ENCODE data around the gene LAMB4.

Gene LAMB4

GRCh38 chr7:108140671-108141070 lies 10.5 kb upstream of the LAMB4 start:
- no peak for DNase-seq

GRCh38 chr7:108138911-108139310 lies 8.8 kb upstream of the LAMB4 start:
- no peak for DNase-seq

DNA sequence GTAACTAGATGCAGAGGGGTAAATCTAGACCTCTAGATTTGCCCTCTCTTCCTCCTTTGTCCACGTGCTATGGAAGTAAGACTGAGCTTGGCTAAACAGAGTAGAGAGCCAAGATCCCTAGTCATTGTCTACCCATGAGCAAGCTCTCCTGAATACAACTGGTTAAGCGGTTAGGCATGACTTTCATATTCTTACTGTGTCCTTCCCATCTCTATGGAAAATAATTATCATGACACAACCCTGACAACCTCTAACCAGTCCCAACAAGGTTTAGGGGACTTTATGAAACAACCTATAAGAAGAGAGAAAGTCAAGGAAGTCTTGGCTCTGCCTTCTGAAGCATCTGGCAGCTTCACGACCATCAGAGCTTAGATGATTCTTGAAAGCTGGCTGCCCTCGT lies 7.8 kb upstream of the LAMB4 start:
- no peak for DNase-seq

DNA sequence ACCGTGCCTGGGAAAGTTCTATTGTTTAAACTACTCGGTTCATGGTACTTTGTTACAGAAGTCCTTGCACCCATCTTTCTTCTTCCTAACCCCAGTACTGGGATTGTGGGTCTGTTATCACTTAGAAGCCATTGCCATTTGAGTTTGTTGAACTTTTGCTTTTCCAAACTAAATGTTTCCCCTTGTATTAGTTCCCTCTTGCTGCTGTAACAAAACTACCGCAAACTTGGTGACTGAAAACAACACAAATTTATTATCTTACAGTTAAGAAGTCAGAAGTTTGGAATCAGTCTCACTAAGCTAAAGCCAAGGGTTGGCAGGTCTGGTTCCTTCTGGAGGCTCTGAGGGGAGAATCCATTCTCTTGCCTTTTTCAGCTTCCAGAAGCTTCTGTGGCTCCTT lies 6.9 kb upstream of the LAMB4 start:
- DNase-seq = no peak

GRCh38 chr7:108136191-108136688 lies 6.1 kb upstream of the LAMB4 start:
- DNase-seq = no peak

GRCh38 chr7:108135446-108136190 lies 5.5 kb upstream of the LAMB4 start:
- no peak for DNase-seq

DNA sequence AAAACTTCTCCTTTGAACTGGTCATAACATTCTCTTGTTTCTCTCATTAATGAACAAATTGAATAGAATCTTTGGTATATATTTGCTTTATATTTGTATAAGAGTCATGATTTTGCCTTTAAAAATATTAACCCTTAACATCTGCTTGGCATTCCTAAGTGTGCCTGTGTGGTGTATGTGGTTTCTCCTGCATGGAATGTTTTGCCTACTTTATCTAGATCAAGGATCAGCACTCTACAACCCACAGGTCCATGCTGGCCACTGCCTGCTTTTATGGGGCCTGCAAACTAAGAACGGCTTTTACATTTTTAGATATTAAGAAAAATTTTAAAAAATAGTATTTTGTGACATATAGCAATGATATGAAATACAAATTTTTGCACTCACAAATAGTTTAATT lies 4.3 kb upstream of the LAMB4 start:
- DNase-seq = no peak

DNA sequence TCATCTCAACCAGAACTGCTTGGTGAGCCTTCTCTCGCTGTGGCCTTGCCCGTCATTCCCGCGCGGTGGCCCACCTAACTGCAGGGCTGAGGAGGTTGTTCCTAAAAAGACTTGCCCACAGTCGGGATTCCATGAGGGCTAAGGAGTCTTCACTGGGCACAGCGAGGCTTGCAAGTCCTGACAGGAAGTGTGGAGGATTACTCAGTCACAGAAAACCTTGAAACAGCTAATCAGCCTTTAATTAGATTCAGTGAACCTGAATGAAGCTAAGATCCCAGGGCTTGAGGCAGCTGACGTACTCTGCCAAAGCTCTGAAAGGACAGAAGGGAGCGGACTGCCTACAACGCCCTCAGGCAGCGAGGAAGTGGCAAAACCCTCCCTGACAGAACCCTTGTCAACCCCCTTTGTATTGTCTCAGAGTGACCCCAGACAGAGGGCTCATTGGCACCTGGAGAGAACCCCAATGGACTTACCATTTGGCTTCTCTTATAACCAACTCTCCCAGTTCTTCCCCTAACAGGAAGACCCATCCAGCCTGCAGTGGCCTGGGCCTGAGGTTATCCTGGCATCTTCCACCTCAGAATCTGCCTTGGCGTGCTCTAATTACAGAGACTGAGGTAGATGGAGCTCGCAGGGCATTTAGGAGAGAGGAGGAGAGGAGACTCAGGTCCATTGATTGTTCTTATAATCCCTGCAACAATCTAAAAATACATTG lies 2.5 kb upstream of the LAMB4 start:
- DNase-seq = no peak

- no peak for DNase-seq
Measured at GRCh38 chr7:108129018-108129965, 869 bp downstream of the LAMB4 start.

- no peak for DNase-seq
Measured at GRCh38 chr7:108128514-108128913, 1.6 kb downstream of the LAMB4 start.

DNA sequence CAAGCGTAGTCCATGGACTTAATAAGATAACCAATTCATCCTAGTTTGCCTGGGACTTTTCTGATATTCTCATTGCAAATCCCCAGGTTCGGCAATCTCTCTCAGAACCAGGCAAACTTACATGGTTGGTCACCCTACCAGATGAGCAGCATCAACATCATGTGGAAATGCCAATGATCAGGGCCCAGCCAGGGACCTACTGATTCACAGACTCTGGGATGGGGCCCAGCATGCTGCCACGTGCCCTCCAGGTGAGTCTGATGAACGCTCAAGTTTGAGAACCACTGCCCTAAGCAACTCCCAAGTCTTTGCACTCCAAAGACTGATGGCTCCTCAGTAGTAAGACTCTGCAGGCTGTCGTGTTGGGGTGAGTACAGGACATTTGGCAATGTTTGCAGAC lies 2.7 kb downstream of the LAMB4 start:
- DNase-seq = no peak

DNA sequence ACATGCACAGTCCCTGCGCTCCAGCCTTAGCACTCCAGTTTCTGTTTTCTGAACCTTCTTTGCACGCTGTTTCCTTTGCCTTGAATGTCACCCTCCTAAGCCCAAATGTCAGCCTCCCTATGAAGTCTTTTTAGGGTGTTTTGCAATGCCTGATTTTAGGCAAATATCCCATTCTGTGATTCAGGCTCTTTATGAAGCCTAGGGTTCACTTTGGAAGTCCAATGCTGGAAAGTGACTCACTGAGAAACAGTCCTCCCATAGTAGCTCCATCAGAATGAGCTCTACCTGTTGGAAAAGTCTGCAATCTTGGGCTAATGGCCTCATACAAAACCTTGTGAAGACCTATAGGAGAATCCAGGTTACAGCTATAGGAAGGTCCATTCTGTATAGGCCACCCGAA lies 5.3 kb downstream of the LAMB4 start:
- no peak for DNase-seq

DNA sequence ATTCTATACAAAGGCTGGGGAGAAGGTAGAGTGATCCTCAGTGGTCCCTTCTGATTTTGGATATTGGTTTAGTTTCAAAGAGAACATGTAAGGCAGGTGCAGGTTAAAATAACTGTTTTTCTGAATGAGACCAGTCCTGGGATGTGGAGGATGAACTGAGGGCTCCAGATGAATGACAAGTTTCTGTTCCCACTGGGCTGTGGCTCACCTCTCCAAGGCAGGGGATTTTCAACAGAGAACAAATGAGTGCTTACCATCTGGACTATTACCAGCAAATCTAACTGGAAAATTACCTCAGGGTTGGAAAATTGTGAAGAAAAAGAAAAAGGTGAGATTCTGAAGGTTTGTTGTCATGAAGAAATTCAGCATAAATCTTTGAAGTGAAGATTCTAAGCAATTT lies 8.0 kb downstream of the LAMB4 start:
- no peak for DNase-seq

DNA sequence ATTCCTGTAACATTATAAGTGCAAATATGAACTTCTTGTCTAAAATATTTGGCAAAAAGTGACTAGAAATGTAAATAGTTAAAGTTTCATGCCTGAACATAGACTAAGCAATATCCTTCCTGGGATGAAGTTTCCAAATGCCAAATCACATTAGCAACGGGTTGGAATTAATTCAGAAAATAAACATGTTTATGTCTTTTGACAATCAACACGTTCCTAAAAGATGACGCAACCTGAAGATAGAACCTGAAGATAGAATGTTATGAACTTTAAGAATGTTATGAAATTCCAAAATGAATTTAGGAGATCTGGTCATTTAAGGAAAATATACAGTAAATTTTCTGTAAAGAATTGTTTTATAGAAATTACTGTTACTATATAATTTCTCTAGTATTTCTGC lies 9.2 kb downstream of the LAMB4 start:
- DNase-seq = no peak

- no peak for DNase-seq
Measured at GRCh38 chr7:108120196-108120595, 10.0 kb downstream of the LAMB4 start.

DNA sequence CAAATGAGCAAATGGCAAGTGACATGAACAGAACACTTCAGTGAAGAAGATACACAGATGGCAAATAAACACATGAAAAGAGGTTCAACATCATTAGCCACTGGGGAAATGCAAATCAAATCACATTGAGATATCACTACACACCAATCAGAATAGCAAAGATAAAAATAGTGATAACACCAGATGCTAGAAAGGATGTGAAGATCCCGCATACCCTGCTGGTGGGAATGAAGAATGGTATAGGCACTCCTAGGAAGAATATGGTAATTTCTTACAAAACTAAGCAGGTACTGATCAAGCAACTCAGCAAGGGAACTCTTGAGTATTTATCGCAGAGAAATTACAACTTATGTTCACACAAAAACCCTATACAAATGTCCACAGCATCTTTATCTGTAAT lies 11.2 kb downstream of the LAMB4 start:
- no peak for DNase-seq

DNA sequence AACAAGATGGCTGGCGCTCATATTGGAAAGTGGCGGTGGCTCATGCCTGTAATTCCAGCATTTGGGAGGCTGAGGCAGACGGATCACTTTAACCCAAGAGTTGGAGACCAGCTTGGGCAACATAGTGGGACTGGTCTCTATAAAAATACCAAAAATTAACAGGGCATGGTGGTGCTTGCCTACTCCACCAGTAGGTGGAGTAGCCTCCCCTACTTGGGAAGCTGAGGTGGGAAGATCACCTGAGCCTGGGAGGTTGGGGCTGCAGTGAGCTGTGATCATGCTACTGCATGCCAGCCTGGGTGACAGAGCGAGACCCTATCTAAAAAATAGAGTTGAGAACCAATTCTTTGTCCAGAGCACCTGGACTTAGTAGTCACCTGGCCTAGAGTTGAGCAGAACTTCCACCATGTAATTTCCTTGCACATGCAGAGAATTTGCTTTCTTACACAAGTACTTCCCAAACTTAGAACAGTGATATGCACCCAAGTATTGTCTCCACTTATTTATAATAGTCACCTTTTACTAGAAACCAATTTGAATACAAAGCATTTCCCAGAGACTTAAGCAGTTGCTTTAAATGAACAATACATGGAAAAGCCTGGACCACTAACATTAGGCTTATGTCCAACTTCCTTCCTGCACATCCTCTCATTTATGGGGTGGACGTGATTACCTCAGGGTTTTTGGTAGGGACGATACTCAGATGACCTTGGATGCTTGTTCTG lies 15.9 kb downstream of the LAMB4 start:
- no peak for DNase-seq

GRCh38 chr7:108112683-108113082 lies 17.5 kb downstream of the LAMB4 start:
- DNase-seq = no peak

- no peak for DNase-seq
Measured at GRCh38 chr7:108109221-108109908, 20.8 kb downstream of the LAMB4 start.

DNA sequence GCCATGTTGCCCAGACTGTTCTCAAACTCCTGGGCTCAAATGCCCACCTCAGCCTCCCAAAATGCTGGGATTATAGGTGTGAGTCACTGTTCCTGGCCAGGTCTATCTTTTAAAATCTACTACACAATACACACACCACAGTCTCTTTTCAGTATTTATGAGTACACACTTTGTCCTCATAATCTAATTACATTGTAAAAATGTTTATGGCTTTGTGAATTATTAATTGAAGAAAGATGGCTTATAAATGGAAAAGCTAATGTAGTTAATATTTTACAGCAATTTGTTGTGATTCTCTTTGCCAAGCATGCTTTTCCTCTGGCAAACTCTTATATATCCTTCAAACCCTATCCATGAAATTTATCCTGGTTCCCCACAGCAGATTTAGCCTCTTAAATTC lies 22.0 kb downstream of the LAMB4 start:
- DNase-seq = no peak

DNA sequence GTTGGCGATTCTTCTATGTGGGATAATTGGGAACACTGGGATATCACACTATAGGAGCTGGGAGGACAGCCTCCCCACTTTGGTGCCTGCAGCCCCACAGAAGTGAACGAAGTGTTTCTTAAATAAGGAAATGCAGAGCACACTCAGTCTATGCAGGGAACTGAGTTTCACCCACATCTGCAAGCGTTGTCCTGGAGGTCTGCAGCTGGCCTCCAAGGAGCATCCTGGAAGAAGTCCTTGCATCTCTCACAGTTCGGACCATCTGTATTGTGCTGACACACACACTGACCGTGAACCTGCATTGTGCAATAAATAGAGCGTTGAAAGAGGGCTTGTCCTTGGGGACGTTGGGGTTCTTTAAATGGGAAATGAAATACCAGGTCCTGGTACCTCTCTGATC lies 25.8 kb downstream of the LAMB4 start:
- no peak for DNase-seq

Data from effector CD8-positive, alpha-beta T cell (primary cell).